ENCODE measurements around the gene LMNA.
"Not testable (repeated sequence)": the region's sequence is repeated elsewhere in the genome, so short reads cannot be mapped to it uniquely, and the experiment has no call there.

The LMNA gene

DNA sequence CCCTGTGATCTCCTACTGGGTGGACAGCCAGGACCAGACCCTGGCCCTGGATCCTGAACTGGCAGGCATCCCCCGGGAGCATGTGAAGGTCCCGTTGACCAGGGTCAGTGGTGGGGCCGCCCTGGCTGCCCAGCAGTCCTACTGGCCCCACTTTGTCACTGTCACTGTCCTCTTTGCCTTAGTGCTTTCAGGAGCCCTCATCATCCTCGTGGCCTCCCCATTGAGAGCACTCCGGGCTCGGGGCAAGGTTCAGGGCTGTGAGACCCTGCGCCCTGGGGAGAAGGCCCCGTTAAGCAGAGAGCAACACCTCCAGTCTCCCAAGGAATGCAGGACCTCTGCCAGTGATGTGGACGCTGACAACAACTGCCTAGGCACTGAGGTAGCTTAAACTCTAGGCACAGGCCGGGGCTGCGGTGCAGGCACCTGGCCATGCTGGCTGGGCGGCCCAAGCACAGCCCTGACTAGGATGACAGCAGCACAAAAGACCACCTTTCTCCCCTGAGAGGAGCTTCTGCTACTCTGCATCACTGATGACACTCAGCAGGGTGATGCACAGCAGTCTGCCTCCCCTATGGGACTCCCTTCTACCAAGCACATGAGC is 62.2 kb downstream of the LMNA start:
- Histone ChIP-seq H3K79me2 (ENCODE audit: control insufficient read depth, low read length) (no peaks in the 10 kb centered on the region), H3F3A (ENCODE audit: control insufficient read depth, insufficient read depth) (no peaks in the 10 kb centered on the region), H3K9me2 (replicated peaks; ENCODE audit: control insufficient read depth, low read length) (no peaks in the 10 kb centered on the region), H4K20me1 (ENCODE audit: control insufficient read depth, insufficient read depth, low read depth, low read length) (no peaks in the 10 kb centered on the region), H3K4me3 (ENCODE audit: low read length) (no peak overlapping the region), H3K4me2 (ENCODE audit: low read length) (no peak overlapping the region), H3K36me3 (ENCODE audit: control insufficient read depth, low read length) (peaks cover 27% of the 10 kb centered on the region), H3K9me3 (ENCODE audit: control insufficient read depth, insufficient read depth, low read length) (no peaks in the 10 kb centered on the region), H3K27ac (ENCODE audit: low read depth, low read length) (no peak overlapping the region), H3K27me3 (ENCODE audit: control insufficient read depth, low read length) (no peaks in the 10 kb centered on the region), H3K4me1 (ENCODE audit: control insufficient read depth, low read length) (no peaks in the 10 kb centered on the region)
- no peak for TF ChIP-seq EZH2phosphoT487 (IDR thresholded peaks at IDR 0.05; ENCODE audit: borderline replicate concordance, low read length)
- TF ChIP-seq, protein P1, sequence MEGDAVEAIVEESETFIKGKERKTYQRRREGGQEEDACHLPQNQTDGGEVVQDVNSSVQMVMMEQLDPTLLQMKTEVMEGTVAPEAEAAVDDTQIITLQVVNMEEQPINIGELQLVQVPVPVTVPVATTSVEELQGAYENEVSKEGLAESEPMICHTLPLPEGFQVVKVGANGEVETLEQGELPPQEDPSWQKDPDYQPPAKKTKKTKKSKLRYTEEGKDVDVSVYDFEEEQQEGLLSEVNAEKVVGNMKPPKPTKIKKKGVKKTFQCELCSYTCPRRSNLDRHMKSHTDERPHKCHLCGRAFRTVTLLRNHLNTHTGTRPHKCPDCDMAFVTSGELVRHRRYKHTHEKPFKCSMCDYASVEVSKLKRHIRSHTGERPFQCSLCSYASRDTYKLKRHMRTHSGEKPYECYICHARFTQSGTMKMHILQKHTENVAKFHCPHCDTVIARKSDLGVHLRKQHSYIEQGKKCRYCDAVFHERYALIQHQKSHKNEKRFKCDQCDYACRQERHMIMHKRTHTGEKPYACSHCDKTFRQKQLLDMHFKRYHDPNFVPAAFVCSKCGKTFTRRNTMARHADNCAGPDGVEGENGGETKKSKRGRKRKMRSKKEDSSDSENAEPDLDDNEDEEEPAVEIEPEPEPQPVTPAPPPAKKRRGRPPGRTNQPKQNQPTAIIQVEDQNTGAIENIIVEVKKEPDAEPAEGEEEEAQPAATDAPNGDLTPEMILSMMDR (IDR thresholded peaks at IDR 0.05; ENCODE audit: low read depth, low read length, poor library complexity, severe bottlenecking) = no peak

DNA sequence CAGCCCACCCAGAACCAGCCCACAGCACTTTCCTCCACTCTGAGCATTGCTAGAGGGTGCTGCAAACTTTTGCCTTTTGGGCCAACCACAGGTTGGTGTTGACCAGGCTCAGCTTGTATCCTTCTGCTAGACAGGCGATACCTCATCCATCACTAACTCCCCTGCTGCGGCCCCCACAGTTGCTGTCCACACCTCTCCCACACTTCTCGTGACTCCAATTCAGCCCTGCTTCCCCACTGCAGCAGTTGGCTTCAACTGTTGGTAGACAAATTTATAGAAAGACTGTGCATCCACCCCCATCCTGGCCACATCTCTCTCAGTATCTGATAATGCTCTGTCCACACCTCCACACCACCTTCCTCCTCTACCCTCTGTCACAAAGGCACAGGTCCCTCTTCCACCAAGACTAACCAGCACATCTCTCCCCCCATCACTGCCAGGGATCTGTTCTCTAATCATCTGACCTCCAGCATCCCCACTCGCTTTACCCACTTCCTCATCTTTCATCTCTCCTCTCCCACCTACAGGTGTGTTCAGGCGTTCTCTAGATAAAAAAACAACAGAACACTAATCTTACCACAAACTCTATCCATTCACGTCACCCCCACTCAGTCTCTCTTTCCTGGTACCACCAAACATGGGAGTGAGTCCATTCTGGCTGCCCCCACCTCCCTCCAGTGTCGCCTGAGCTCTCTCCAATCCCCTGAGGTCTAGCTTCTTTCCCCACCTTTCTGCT is 63.6 kb downstream of the LMNA start:
- TF ChIP-seq, protein P1 (IDR thresholded peaks at IDR 0.05; ENCODE audit: low read depth, low read length, poor library complexity, severe bottlenecking) = no peak
- TF ChIP-seq EZH2phosphoT487 (IDR thresholded peaks at IDR 0.05; ENCODE audit: borderline replicate concordance, low read length) = no peak
- no peaks in the 10 kb centered on the region for H3K9me2 ChIP-seq (replicated peaks; ENCODE audit: control insufficient read depth, low read length)
- peaks cover 18% of the 10 kb centered on the region for H3K36me3 ChIP-seq (ENCODE audit: control insufficient read depth, low read length)
- H3K4me3 ChIP-seq (ENCODE audit: low read length) = no peak overlapping the region
- H3K4me1 ChIP-seq (ENCODE audit: control insufficient read depth, low read length) = no peaks in the 10 kb centered on the region
- H3K9me3 ChIP-seq (ENCODE audit: control insufficient read depth, insufficient read depth, low read length) = no peaks in the 10 kb centered on the region
- H3F3A ChIP-seq (ENCODE audit: control insufficient read depth, insufficient read depth) = no peaks in the 10 kb centered on the region
- H4K20me1 ChIP-seq (ENCODE audit: control insufficient read depth, insufficient read depth, low read depth, low read length) = no peaks in the 10 kb centered on the region
- no peak overlapping the region for H3K4me2 ChIP-seq (ENCODE audit: low read length)
- H3K79me2 ChIP-seq (ENCODE audit: control insufficient read depth, low read length) = no peaks in the 10 kb centered on the region
- H3K27me3 ChIP-seq (ENCODE audit: control insufficient read depth, low read length) = no peaks in the 10 kb centered on the region
- no peak overlapping the region for H3K27ac ChIP-seq (ENCODE audit: low read depth, low read length)

GRCh38 chr1:156180471-156180870 is 66.0 kb downstream of the LMNA start:
- no peak overlapping the region for H3K4me3 ChIP-seq (ENCODE audit: low read length)
- H3F3A ChIP-seq (ENCODE audit: control insufficient read depth, insufficient read depth) = no peaks in the 10 kb centered on the region
- no peak overlapping the region for H3K27ac ChIP-seq (ENCODE audit: low read depth, low read length)
- H3K9me3 ChIP-seq (ENCODE audit: control insufficient read depth, insufficient read depth, low read length) = no peaks in the 10 kb centered on the region
- H3K27me3 ChIP-seq (ENCODE audit: control insufficient read depth, low read length) = no peaks in the 10 kb centered on the region
- peaks cover 9% of the 10 kb centered on the region for H3K36me3 ChIP-seq (ENCODE audit: control insufficient read depth, low read length)
- TF ChIP-seq EZH2phosphoT487 (IDR thresholded peaks at IDR 0.05; ENCODE audit: borderline replicate concordance, low read length) = no peak
- TF ChIP-seq, protein P1 (IDR thresholded peaks at IDR 0.05; ENCODE audit: low read depth, low read length, poor library complexity, severe bottlenecking) = no peak
- H3K79me2 ChIP-seq (ENCODE audit: control insufficient read depth, low read length) = no peaks in the 10 kb centered on the region
- H3K4me1 ChIP-seq (ENCODE audit: control insufficient read depth, low read length) = no peaks in the 10 kb centered on the region
- H3K4me2 ChIP-seq (ENCODE audit: low read length) = no peak overlapping the region
- H4K20me1 ChIP-seq (ENCODE audit: control insufficient read depth, insufficient read depth, low read depth, low read length) = no peaks in the 10 kb centered on the region
- no peaks in the 10 kb centered on the region for H3K9me2 ChIP-seq (replicated peaks; ENCODE audit: control insufficient read depth, low read length)

GRCh38 chr1:156181391-156181924 is 66.9 kb downstream of the LMNA start:
- not testable (repeated sequence) for H3K79me2 ChIP-seq (ENCODE audit: control insufficient read depth, low read length); H3K4me2 ChIP-seq (ENCODE audit: low read length); H3K36me3 ChIP-seq (ENCODE audit: control insufficient read depth, low read length); H3K27ac ChIP-seq (ENCODE audit: low read depth, low read length); H4K20me1 ChIP-seq (ENCODE audit: control insufficient read depth, insufficient read depth, low read depth, low read length); H3K4me1 ChIP-seq (ENCODE audit: control insufficient read depth, low read length); H3F3A ChIP-seq (ENCODE audit: control insufficient read depth, insufficient read depth); H3K9me3 ChIP-seq (ENCODE audit: control insufficient read depth, insufficient read depth, low read length); H3K9me2 ChIP-seq (replicated peaks; ENCODE audit: control insufficient read depth, low read length); H3K4me3 ChIP-seq (ENCODE audit: low read length); H3K27me3 ChIP-seq (ENCODE audit: control insufficient read depth, low read length)

DNA sequence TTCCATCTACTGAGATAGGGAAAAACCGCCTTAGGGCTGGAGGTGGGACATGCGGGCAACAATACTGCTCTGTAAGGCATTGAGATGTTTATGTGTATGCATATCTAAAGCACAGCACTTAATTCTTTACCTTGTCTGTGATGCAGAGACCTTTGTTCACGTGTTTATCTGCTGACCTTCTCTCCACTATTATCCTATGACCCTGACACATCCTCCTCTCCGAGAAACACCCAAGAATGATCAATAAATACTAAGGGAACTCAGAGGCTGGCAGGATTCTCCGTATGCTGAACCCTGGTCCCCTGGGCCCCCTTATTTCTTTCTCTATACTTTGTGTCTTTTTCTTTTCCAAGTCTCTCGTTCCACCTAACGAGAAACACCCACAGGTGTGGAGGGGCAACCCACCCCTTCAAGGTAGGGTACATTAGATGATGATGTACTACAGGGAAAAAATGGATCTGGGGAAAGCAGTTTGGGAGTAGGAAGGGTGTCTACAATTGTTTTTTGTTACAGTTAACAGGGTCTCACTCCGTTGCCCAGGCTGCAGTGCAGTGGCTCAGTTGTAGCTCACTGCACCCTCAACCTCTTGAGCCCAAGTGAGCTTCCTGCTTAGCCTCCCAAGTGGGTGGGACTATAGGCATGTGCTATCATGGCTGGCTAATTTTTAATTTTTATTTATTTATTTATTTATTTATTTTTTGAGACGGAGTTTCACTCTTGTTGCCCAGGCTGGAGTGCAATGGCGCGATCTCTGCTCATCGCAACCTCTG is 67.7 kb downstream of the LMNA start:
- not testable (repeated sequence) for H3F3A ChIP-seq (ENCODE audit: control insufficient read depth, insufficient read depth); H3K36me3 ChIP-seq (ENCODE audit: control insufficient read depth, low read length); H3K4me3 ChIP-seq (ENCODE audit: low read length); H3K79me2 ChIP-seq (ENCODE audit: control insufficient read depth, low read length); H3K9me3 ChIP-seq (ENCODE audit: control insufficient read depth, insufficient read depth, low read length); H3K27me3 ChIP-seq (ENCODE audit: control insufficient read depth, low read length); H4K20me1 ChIP-seq (ENCODE audit: control insufficient read depth, insufficient read depth, low read depth, low read length); H3K4me1 ChIP-seq (ENCODE audit: control insufficient read depth, low read length); H3K9me2 ChIP-seq (replicated peaks; ENCODE audit: control insufficient read depth, low read length); H3K4me2 ChIP-seq (ENCODE audit: low read length); H3K27ac ChIP-seq (ENCODE audit: low read depth, low read length)
